HepG2 (cell line): Measurements from ENCODE around the gene C1QL4. TPM values are rescaled to one million over a fixed set of nuclear protein-coding genes. Genes with fewer than 3 reads are reported as not detected.
A peak's percentile ranks its signal among the peaks of the same experiment; 100 is the strongest.

Source experiments
- BRCA1 ChIP-seq: sonication (generic); formaldehyde crosslinking; IDR thresholded peaks from 2 replicates; pipeline ENCODE4 v1.4.0; 2020; ENCODE audit warnings: missing genetic modification reagents
- CEBPG ChIP-seq: IDR thresholded peaks from 2 replicates; pipeline ENCODE4 v1.6.1; 2016
- DBP ChIP-seq: sonication (generic); formaldehyde crosslinking; IDR thresholded peaks from 2 replicates; pipeline ENCODE4 v1.4.0; 2020; ENCODE audit warnings: missing genetic modification reagents; ENCODE audit errors: not compliant biosample characterization
- DRAP1 ChIP-seq: IDR thresholded peaks from 2 replicates; pipeline ENCODE4 v1.6.1; 2016; ENCODE audit warnings: missing genetic modification reagents, missing compliant biosample characterization
- GTF3A ChIP-seq: sonication (generic); formaldehyde crosslinking; conservative IDR thresholded peaks from 2 replicates; pipeline ENCODE4 v1.4.0; 2020; ENCODE audit warnings: mild to moderate bottlenecking, missing genetic modification reagents
- GZF1 ChIP-seq: sonication (generic); formaldehyde crosslinking; IDR thresholded peaks from 2 replicates; pipeline ENCODE4 v1.5.1; 2020; ENCODE audit warnings: mild to moderate bottlenecking, missing genetic modification reagents
- MTA1 ChIP-seq: sonication (generic); formaldehyde crosslinking; IDR thresholded peaks from 2 replicates; pipeline ENCODE4 v1.4.0; 2020; ENCODE audit warnings: missing genetic modification reagents, mild to moderate bottlenecking, borderline replicate concordance
- MTA3 ChIP-seq: sonication (generic); formaldehyde crosslinking; IDR thresholded peaks from 2 replicates; pipeline ENCODE4 v1.4.0; 2020; ENCODE audit warnings: missing genetic modification reagents
- NCOA2 ChIP-seq: sonication (generic); formaldehyde crosslinking; IDR thresholded peaks from 2 replicates; pipeline ENCODE4 v1.8.0; 2022; ENCODE audit warnings: inconsistent platforms
- RBM39 ChIP-seq: fragments of 200-400 bp; formaldehyde crosslinking; IDR thresholded peaks from one replicate; pipeline ENCODE4 v1.6.1; 2018; ENCODE audit warnings: antibody characterized with exemption, mild to moderate bottlenecking, low read depth, low read length; ENCODE audit not compliant: poor library complexity, severe bottlenecking
- RERE ChIP-seq: IDR thresholded peaks from 2 replicates; pipeline ENCODE4 v1.6.1; 2016; ENCODE audit warnings: low read depth, missing genetic modification reagents, missing compliant biosample characterization
- SIN3A ChIP-seq: IDR thresholded peaks from 2 replicates; pipeline ENCODE4 v1.6.1; 2011; ENCODE audit warnings: low read depth, mild to moderate bottlenecking, control low read depth, low read length, borderline replicate concordance
- ZBTB34 ChIP-seq: sonication (generic); formaldehyde crosslinking; IDR thresholded peaks from 2 replicates; pipeline ENCODE4 v1.8.0; 2022; ENCODE audit warnings: mild to moderate bottlenecking, missing genetic modification reagents
- ZKSCAN8 ChIP-seq: IDR thresholded peaks from 2 replicates; pipeline ENCODE4 v1.6.1; 2016; ENCODE audit warnings: borderline replicate concordance, missing genetic modification reagents, missing compliant biosample characterization
- ZNF207 ChIP-seq: fragments of 450-650 bp; IDR thresholded peaks from 2 replicates; pipeline ENCODE4 v1.6.1; 2016; ENCODE audit warnings: antibody characterized with exemption, borderline replicate concordance
- ZNF543 ChIP-seq: sonication (generic); formaldehyde crosslinking; IDR thresholded peaks from 2 replicates; pipeline ENCODE4 v1.4.0; 2020; ENCODE audit warnings: mild to moderate bottlenecking, missing genetic modification reagents
- ZNF562 ChIP-seq: sonication (generic); formaldehyde crosslinking; IDR thresholded peaks from 2 replicates; pipeline ENCODE4 v1.8.0; 2022; ENCODE audit warnings: missing genetic modification reagents, borderline replicate concordance
- ZNF577 ChIP-seq: sonication (generic); formaldehyde crosslinking; IDR thresholded peaks from 2 replicates; pipeline ENCODE4 v1.4.0; 2020; ENCODE audit warnings: mild to moderate bottlenecking, low read depth, missing genetic modification reagents, borderline replicate concordance
- ZNF652 ChIP-seq: IDR thresholded peaks from 2 replicates; pipeline ENCODE4 v1.6.1; 2016; ENCODE audit warnings: low read depth, borderline replicate concordance
- ZNF781 ChIP-seq: sonication (generic); formaldehyde crosslinking; IDR thresholded peaks from 2 replicates; pipeline ENCODE4 v1.5.1; 2020; ENCODE audit warnings: borderline replicate concordance, mild to moderate bottlenecking, missing genetic modification reagents; ENCODE audit errors: not compliant biosample characterization
- ZNF841 ChIP-seq: sonication (generic); formaldehyde crosslinking; IDR thresholded peaks from 2 replicates; pipeline ENCODE4 v1.8.1; 2023; ENCODE audit warnings: missing genetic modification reagents, borderline replicate concordance
- polyA plus RNA-seq, 8 experiments: library from polyadenylated mRNA; depleted of rRNA in 3 of 8; stranded (reverse) in 7 of 8; unstranded in 1 of 8; fragments of >200 nt; fragmentation: Illumina TruSeq in 4 of 8; extraction: Trizol in 4 of 8; gene quantifications; 2 replicates each; pipeline versions ENCODE4 v1.2.1 to v1.2.3, GENCODE V29; 2011 to 2016; ENCODE audit warnings: low read depth in 4 of 8, missing spikeins in 1 of 8, mixed read lengths in 1 of 8; ENCODE audit not compliant: insufficient read depth in 1 of 8
- total RNA-seq, 5 experiments: library from RNA; depleted of rRNA; stranded (reverse); fragments of >200 nt; fragmentation: Illumina TruSeq; extraction: Trizol; gene quantifications; 2 replicates each; pipeline ENCODE4 v1.2.3, GENCODE V29; 2016; ENCODE audit warnings: low read depth in 1 of 5

C1QL4 gene
- total and polyA plus RNA-seq, 2 of the 13 experiments (the other 11 are each of a cell fraction or from before 2014, with no cell fraction given) = 0.03 TPM; not detected in 1

GRCh38 chr12:49347311-49348193 lies 10.6 kb upstream of the C1QL4 start (continued):
- TF ChIP-seq RERE (CRISPR knock-in tag) (no peak), ZKSCAN8 (CRISPR knock-in tag) (peak; percentile 79; the same call in 1 of the 2 replicates), DRAP1 (CRISPR knock-in tag) (peak; percentile 95), DBP (CRISPR knock-in tag) (no peak), MTA1 (CRISPR knock-in tag) (peak; percentile 96), GTF3A (peak; percentile 66; the same call in 1 of the 2 replicates), BRCA1 (CRISPR knock-in tag) (peak; percentile 69; the same call in 1 of the 2 replicates), NCOA2 (CRISPR knock-in tag) (peak; percentile 50; the same call in 1 of the 2 replicates), ZNF562 (CRISPR knock-in tag) (no peak), CEBPG (CRISPR knock-in tag) (peak; percentile 49; the same call in 1 of the 2 replicates), ZNF841 (CRISPR knock-in tag) (no peak), SIN3A (peak; percentile 84; the same call in 1 of the 2 replicates), ZNF652 (CRISPR knock-in tag) (no peak; the same call in 1 of the 2 replicates), ZNF207 (no peak), ZNF543 (CRISPR knock-in tag) (0 out of 2 replicates have a peak, but pooled peaks have one; percentile 82), MTA3 (CRISPR knock-in tag) (no peak), ZNF781 (CRISPR knock-in tag) (no peak), ZNF577 (no peak), RBM39 (peak; percentile 30), ZBTB34 (CRISPR knock-in tag) (no peak; the same call in 1 of the 2 replicates), GZF1 (CRISPR knock-in tag) (no peak)
